ENCODE results near the gene THNSL1.
A peak's percentile ranks its signal among the peaks of the same experiment; 100 is the strongest.
"Not testable (repeated sequence)": the region's sequence is repeated elsewhere in the genome, so short reads cannot be mapped to it uniquely, and the experiment has no call there.

The THNSL1 gene

GRCh38 chr10:25016376-25017153 lies at the start of gene THNSL1:
Gene THNSL1, plus strand, starts transcription at chr10:25016612. Its CDS starts 6,612 bp downstream, at chr10:25023224.
- DNase-seq: peak; percentile 93 to 98 (median 95)

DNA sequence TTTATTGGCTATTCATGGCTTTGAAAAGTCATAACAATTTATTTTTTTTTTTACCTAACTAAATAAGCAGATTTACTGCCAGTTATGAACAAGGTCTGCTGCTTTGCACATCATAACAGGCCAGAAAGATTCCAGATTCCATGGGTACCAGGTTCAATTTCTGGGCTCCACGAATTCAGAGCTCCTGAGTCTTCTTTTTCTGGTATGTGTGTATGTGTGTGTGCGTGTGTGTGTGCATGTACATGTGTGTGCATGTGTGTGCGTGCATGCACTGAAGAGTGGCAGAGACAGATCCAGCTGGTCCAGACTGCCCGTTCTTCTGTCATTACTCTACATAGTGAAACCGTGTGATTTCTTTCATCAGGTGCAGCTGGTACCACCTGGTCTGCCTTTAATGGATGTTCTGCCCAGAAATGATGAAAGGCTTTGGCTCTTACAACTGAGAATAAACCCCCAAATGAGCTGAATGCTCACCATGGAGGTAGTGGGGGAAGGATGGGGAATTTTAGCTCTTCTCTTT lies 49.4 kb upstream of the THNSL1 start:
- no peak for DNase-seq

DNA sequence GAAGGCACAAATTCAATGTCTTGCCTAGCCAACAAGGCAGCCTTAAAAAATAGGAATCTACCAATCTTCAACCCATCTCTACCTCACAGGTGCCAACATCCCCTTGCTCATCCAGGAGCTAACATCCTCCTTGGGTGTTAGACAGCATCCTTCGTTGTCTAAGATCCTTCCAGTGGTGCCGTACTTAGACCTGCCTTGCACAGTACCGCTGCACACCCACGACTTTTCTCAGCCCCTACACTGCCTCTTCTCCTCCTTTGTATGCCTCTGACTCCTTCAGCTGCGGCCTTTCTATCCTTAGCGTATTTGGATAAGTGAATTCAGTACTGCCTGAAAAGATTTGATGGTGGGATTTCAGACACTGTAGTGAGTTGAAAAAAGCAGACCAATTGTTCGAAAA lies 48.1 kb upstream of the THNSL1 start:
- DNase-seq: no peak

GRCh38 chr10:24968951-24969350 lies 47.5 kb upstream of the THNSL1 start:
- not testable (repeated sequence) for DNase-seq

DNA sequence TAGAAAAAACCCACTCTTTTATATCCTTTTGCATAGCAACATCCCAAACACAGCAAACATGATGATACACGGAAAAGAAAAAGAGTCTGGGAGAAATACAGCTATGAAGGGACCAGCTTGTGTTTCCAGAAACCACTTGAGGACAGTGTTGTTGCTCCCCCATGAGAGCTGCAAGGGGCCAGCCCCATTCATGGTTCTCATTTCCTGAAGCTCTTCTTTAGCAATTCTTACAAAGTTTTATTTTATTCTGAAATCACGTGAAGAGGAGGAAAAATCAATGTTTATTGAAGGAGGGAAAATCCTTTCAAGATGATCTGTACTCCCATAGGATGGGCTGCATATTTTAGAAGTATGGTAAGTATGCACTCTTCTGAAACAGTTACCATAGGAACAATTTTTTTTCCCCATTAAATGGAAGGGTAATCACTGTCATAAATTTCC lies 46.6 kb upstream of the THNSL1 start:
- DNase-seq: no peak

DNA sequence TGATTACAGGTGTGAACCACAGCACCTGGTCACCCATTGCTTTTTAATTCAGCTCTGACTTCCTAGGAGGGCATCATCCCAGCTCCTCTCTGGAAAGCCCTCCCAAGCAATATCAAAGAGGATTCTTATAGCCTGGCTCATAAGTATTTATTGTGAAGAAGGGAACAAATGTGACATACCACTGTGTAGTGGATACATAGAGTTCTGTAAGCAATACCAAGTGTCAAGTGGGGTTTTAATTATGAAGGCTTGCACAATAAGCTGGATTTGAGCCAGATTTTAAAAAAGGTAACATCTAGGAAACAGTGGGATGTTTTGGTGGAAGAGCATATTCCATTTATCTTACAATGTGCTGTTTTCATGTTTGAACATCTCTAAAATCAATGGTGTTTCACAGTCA lies 45.0 kb upstream of the THNSL1 start:
- no peak for DNase-seq

DNA sequence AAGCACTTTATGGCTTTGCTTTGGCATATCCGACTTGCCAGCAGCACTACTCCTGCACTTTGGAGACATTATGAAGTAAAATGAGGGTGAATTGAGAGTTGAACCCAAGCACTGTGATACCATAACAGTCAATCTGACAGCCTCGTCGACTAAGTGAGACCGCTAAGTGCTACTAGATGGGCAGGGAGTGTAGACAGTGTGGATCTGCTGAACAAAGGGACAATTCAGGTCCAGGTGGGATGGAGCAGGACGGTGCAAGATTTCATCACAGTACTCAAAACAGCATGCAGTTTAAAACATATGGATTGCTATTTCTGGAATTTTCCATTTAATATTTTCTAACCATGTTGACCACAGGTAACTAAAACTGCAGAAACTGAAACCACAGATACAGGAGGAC lies 43.2 kb upstream of the THNSL1 start:
- no peak for DNase-seq

DNA sequence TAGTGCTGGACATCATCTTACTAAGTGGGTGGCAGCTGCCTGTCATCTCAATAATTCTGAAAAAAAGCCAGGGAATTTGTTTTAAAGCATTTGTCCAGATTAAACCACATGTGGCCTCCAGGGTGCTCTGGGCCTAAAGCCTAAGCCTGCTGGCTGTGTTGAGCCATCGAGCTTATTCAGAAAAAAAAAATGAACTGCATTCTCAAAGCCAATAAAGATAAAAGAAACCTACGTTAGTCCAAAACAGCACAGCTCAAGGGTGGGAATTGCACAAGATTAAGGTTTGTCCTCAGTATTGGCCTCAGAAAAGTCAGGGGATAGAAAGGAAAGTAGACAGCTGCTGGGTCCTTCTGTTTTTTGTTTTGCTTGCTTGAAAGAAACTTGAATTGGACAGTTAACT lies 41.4 kb upstream of the THNSL1 start:
- DNase-seq: no peak

DNA sequence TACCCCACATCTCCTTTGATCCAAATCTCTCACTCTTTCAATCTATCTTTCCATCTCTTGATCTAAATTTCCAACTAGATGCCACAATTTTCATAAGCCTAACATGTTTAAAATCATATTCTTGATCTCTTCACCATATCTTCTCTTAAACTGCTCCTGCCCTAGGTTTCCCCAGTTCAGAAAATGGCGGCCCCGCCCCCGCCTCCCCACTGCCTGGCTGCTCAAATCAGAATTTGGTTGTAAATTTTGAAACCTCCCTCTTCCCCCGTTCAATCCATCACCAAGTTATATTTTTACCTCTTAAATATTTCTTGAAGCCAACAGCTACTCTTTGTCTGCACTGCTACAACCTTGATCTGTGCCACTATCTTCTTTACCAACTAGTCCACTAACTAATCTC lies 36.7 kb upstream of the THNSL1 start:
- DNase-seq: no peak

DNA sequence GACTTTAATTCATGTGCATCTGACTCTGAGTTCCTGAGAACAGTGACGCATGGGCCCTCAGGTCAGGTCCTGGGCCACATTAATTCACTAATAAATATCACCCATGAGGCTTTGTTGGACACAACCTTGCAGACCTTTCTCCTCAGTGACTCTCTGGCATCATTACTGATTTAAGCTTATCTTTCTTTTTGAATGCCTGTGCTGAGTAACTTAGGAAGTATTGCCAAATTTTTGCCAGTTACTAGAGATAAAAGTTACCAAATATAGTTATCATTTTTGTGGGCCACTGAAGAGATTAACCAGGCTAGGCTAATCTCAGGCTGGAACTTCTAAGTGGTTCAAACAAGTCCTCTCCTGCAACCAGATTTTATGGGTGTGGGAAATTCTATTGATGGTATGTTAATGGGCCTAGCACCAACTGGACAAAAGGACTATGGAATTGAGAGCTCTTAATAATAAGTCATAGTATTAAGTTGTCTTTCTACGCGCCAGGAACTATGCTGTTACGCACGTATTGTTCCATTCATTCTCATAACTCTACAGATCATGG lies 35.2 kb upstream of the THNSL1 start:
- DNase-seq: no peak

- no peak for DNase-seq
These were observed 33.9 kb upstream of the THNSL1 start for GRCh38 chr10:24982319-24983112.

GRCh38 chr10:24983130-24983529 lies 33.3 kb upstream of the THNSL1 start:
- DNase-seq: no peak

GRCh38 chr10:24983946-24984345 lies 32.5 kb upstream of the THNSL1 start:
- DNase-seq: no peak

DNA sequence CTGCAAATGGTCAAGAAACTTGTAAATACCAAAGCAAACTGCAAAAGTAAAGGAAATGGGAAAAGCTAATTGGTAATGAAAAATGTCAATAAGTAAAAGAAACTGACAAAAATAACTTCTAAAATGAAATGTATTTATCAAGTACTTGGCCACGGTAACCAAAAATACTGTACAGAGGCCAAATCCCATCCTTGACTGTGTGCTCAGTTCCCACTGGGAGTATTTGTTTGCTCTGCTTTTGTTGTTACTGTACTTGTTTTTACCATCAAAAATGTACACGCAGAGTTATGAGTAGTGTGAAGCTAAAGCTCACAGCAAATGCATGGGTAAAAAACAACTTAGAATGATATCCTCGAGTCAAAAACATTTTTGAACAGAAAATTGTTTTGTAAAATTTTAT lies 31.5 kb upstream of the THNSL1 start:
- DNase-seq: no peak

GRCh38 chr10:24988831-24989640 lies 27.4 kb upstream of the THNSL1 start:
- DNase-seq: no peak

DNA sequence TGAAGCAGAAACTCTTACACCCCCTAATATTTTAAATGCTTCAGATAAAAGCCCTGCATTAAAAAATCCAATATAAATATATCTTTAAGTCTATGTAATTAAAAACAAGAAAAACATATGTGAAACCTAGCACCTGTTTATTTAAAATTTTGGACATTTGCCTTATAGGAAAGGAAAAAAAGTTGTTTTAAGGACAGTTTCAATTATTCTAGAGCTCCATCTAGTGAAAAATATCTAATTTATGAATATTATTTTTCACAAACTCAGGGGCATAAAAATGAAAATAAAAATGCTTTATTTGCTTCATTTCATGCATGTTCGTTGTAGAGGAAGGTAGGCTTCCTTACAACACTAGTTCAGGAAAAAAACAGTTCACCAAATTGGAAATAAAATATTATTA lies 26.5 kb upstream of the THNSL1 start:
- DNase-seq: no peak

- no peak for DNase-seq
These were observed 25.1 kb upstream of the THNSL1 start for GRCh38 chr10:24991298-24991697.

GRCh38 chr10:24992512-24993133 lies 23.8 kb upstream of the THNSL1 start:
- no peak for DNase-seq

DNA sequence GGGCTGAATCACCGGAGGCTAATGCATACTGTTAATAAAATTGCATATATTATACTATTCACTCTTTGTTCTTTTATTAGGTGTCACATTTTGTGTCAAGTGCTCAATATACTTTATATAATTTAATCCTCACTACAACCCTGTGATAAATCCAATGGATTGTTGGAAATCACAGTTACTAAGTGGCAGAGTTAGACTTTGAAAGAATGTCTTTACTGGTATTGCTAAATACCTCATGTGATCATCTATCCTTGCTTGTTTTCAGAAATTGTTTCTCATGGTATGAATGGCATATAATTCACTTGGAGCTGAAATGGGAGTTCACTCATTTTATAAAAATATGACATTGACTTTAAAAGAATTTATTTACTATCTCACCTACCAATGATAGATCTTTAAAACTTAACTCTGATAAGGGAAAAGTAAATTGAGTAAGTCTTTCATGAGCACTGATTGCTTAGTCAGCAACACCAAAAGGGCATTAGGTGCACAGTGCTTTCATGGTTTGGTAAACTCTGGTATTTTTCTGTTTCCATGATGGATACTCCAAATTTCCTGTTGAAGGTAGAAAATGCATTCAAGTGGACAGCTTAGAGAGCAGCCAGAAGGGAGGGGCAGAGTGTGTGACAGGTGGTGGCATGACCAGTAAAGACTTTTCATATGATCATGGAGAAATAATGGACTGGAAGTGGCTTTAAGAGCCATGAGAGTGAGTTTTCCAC lies 23.0 kb upstream of the THNSL1 start:
- DNase-seq: peak in 1 of 3 experiments; percentile 80

GRCh38 chr10:24995072-24995471 lies 21.3 kb upstream of the THNSL1 start:
- DNase-seq: no peak

GRCh38 chr10:24998044-24998443 lies 18.4 kb upstream of the THNSL1 start:
- DNase-seq: no peak

GRCh38 chr10:25011591-25011990 lies 4.8 kb upstream of the THNSL1 start:
- not testable (repeated sequence) for DNase-seq
